ENCODE results near the gene PRRT1B.

GRCh38 chr9:131577005-131578000, 32.0 kb downstream of the PRRT1B start:
- no peak for TF ChIP-seq CTCF (IDR thresholded peaks at IDR 0.05)
- TF ChIP-seq POLR2A (IDR thresholded peaks at IDR 0.05): no peak
